ENCODE measurements around the gene CCDC15. TPM values are rescaled to one million over a fixed set of nuclear protein-coding genes. Genes with fewer than 3 reads are reported as not detected.

Gene CCDC15
- total and polyA plus RNA-seq, 7 experiments from 2014 or later, result 1.5 to 4.7 (median 2.5) TPM

DNA sequence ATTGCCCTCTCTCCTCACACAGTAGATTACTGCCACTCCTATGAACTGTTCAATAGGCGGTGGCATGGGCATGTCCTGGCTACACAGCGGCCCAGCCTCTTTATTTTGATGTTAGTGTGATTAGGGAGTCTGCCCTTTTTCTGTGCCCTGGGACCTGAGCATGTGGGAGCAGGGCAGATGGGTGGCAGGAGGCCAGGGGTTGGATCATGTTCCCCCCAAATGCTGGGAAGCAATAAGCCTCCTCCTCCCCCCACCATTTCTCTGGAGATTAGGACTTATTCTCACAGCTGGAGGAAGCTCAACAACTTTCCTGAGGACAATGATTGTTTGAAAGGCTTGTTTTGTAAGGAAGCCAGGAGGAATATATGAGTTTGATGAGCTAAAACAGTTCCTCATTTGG is 34.1 kb upstream of the CCDC15 start:
- H3K27me3 ChIP-seq (ENCODE audit: control insufficient read depth in 2 of 2, insufficient read depth in 2 of 2, low read length in 2 of 2), result no peaks in the 10 kb centered on the region
- no peak overlapping the region for H3K27ac ChIP-seq (ENCODE audit: low read depth, low read length)
- intact Hi-C loops (cut with micrococcal nuclease), result loop anchor here (1.0 to 5.0 kb wide), 6 partner anchors 34 to 247 kb away; partner anchors contain the start of genes CCDC15 (in 2 of the 2), SIAE (in 1 of the 2), SPA17 (in 1 of the 2) and TMEM218 (in 1 of the 2)
- H3K9me3 ChIP-seq (ENCODE audit: control insufficient read depth in 2 of 3, low read length in 3 of 3), result no peaks in the 10 kb centered on the region
- Mint-ChIP-seq H3K9me3 (peaks cover 0 to 3% (median 0%) of the 10 kb centered on the region in 11 donors), H3K27ac (peak overlapping the region in 2 of 9 donors; percentile 32 to 38), H3K4me3 (peak overlapping the region in 6 of 10 donors; percentile 24 to 81 (median 40)), H3K36me3 (peaks cover 0 to 1% (median 0%) of the 10 kb centered on the region in 5 donors), H3K4me1 (peaks cover 8 to 42% (median 38%) of the 10 kb centered on the region in 7 donors), H3K27me3 (peaks cover 0 to 21% (median 0%) of the 10 kb centered on the region in 5 donors)
- H3K4me1 ChIP-seq (ENCODE audit: control insufficient read depth in 2 of 2, insufficient read depth in 2 of 2, low read length in 2 of 2), result peaks cover 0 to 21% of the 10 kb centered on the region in 2 donors
- DNase-seq (no peak), ATAC-seq (no peak)
- H3K4me3 ChIP-seq (ENCODE audit: low read length), result no peak overlapping the region
- no peaks in the 10 kb centered on the region for H3K36me3 ChIP-seq (ENCODE audit: control insufficient read depth in 2 of 3, insufficient read depth in 3 of 3, low read length in 3 of 3)
- CTCF ChIA-PET, result interaction anchor here (0.6 to 2.0 kb wide), 6 partner anchors 17 to 223 kb away, joined by 3 to 6 read pairs (median 4); partner anchors contain the start of gene CCDC15
- POLR2A ChIA-PET, result interaction anchor here (0.6 to 6.2 kb wide), 7 partner anchors 8 to 1546 kb away, joined by 3 to 45 read pairs (median 5); partner anchors contain the start of genes CCDC15, MSANTD2 and TMEM218

DNA sequence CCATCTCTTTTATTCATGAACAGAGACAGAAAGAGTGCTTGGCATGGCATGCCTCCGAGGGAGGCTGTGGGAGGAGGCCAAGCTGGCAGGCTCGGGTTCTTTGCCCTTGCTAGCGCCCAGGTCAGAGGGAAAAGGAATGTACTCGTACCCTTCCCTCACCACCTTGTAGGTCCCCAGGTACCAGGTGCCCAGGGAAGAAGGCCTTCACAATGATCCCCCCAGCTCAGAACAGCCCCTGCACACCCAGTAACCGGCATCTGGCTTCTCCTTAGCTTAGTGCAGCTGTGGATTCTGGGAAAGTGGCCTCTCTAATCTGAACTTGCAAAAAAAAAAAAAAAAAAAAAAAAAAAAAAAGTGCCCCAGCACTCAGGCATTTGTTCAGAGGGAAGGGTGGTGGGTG is 33.6 kb upstream of the CCDC15 start:
- POLR2A ChIA-PET, result interaction anchor here (0.5 to 6.2 kb wide), 8 partner anchors 8 to 297 kb away, joined by 3 to 45 read pairs (median 5); partner anchors contain the start of genes CCDC15, MSANTD2 and TMEM218
- Mint-ChIP-seq H3K36me3 (peaks cover 0 to 1% (median 0%) of the 10 kb centered on the region in 5 donors), H3K9me3 (peaks cover 0 to 2% (median 0%) of the 10 kb centered on the region in 11 donors), H3K4me1 (peaks cover 8 to 46% (median 40%) of the 10 kb centered on the region in 7 donors), H3K27ac (peak overlapping the region in 6 of 9 donors; percentile 32 to 85 (median 68)), H3K4me3 (peak overlapping the region; percentile 65 to 85 (median 80)), H3K27me3 (peaks cover 0 to 17% (median 0%) of the 10 kb centered on the region in 5 donors)
- DNase-seq (no peak), ATAC-seq (no peak)
- Histone ChIP-seq H3K36me3 (ENCODE audit: control insufficient read depth in 2 of 3, insufficient read depth in 3 of 3, low read length in 3 of 3) (no peaks in the 10 kb centered on the region), H3K9me3 (ENCODE audit: control insufficient read depth in 2 of 3, low read length in 3 of 3) (no peaks in the 10 kb centered on the region), H3K4me1 (ENCODE audit: control insufficient read depth in 2 of 2, insufficient read depth in 2 of 2, low read length in 2 of 2) (peaks cover 0 to 21% of the 10 kb centered on the region in 2 donors), H3K27me3 (ENCODE audit: control insufficient read depth in 2 of 2, insufficient read depth in 2 of 2, low read length in 2 of 2) (no peaks in the 10 kb centered on the region), H3K4me3 (ENCODE audit: low read length) (peak overlapping the region; percentile 46), H3K27ac (ENCODE audit: low read depth, low read length) (no peak overlapping the region)
- intact Hi-C loops (cut with micrococcal nuclease), result loop anchor here (1.0 to 5.0 kb wide), 6 partner anchors 34 to 248 kb away; partner anchors contain the start of genes CCDC15 (in 2 of the 2), SIAE (in 1 of the 2), SPA17 (in 1 of the 2) and TMEM218 (in 1 of the 2)
- CTCF ChIA-PET, result interaction anchor here (0.6 to 2.0 kb wide), 6 partner anchors 16 to 222 kb away, joined by 3 to 6 read pairs (median 4); partner anchors contain the start of gene CCDC15

DNA sequence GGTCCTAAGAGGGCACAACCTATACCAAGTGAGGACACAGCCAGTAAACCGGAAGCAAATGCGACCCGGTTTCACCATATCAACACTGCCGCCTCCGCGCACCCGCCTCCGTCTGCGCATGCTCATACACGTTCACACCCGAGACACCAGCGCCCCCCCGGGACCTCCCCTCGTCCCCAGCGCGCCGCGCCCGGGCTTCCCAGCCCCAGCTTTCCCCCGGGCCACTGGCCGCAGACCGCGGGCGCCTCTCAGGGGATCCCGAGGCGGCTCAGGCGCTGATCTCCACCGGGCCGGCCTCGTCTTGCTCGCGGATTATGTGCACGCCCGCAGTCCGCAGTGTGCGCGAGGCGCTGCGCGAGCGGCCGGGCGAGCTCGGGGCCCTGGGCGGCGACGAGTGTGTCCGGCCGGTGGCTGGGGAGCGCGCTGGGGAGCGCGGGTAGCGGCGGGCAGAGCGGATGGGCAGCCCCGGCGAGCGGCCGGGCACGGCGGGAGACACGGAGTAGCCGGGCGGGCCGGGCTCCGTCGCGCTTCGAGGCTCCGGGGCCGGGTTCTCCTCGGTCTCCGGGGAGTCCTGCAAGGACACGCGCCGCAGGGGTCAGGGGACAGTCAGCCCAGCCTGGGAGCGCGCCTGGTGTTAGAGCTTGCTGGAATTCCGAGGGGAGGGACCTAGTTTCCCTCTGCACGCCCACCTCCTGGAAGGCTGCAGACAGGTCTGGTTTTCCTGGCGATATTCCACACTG is 33.0 kb upstream of the CCDC15 start:
- Mint-ChIP-seq H3K36me3 (peaks cover 0 to 1% (median 0%) of the 10 kb centered on the region in 5 donors), H3K9me3 (peaks cover 0 to 2% (median 0%) of the 10 kb centered on the region in 11 donors), H3K27me3 (peaks cover 0 to 12% (median 0%) of the 10 kb centered on the region in 5 donors), H3K4me1 (peaks cover 8 to 46% (median 40%) of the 10 kb centered on the region in 7 donors), H3K4me3 (peak overlapping the region; percentile 65 to 85 (median 80)), H3K27ac (peak overlapping the region in 8 of 9 donors; percentile 32 to 85 (median 62))
- H3K4me1 ChIP-seq (ENCODE audit: control insufficient read depth in 2 of 2, insufficient read depth in 2 of 2, low read length in 2 of 2), result peaks cover 0 to 21% of the 10 kb centered on the region in 2 donors
- ChIA-PET CTCF (interaction anchor here (2.0 kb wide), 1 partner anchor 33 kb away, joined by 6 read pairs; the partner anchor contains the start of gene CCDC15), POLR2A (interaction anchor here (0.5 to 6.2 kb wide), 7 partner anchors 9 to 298 kb away, joined by 3 to 45 read pairs (median 5); partner anchors contain the start of genes CCDC15 and TMEM218)
- H3K27me3 ChIP-seq (ENCODE audit: control insufficient read depth in 2 of 2, insufficient read depth in 2 of 2, low read length in 2 of 2), result no peaks in the 10 kb centered on the region
- H3K4me3 ChIP-seq (ENCODE audit: low read length), result peak overlapping the region; percentile 46
- H3K36me3 ChIP-seq (ENCODE audit: control insufficient read depth in 2 of 3, insufficient read depth in 3 of 3, low read length in 3 of 3), result no peaks in the 10 kb centered on the region
- no peaks in the 10 kb centered on the region for H3K9me3 ChIP-seq (ENCODE audit: control insufficient read depth in 2 of 3, low read length in 3 of 3)
- H3K27ac ChIP-seq (ENCODE audit: low read depth, low read length), result peak overlapping the region; percentile 47
- DNase-seq (peak; percentile 61 to 86 (median 78)), ATAC-seq (peak; percentile 81)
- intact Hi-C loops (cut with micrococcal nuclease), result loop anchor here (1.0 to 5.0 kb wide), 6 partner anchors 33 to 248 kb away; partner anchors contain the start of genes CCDC15 (in 2 of the 2), SIAE (in 1 of the 2), SPA17 (in 1 of the 2) and TMEM218 (in 1 of the 2)

DNA sequence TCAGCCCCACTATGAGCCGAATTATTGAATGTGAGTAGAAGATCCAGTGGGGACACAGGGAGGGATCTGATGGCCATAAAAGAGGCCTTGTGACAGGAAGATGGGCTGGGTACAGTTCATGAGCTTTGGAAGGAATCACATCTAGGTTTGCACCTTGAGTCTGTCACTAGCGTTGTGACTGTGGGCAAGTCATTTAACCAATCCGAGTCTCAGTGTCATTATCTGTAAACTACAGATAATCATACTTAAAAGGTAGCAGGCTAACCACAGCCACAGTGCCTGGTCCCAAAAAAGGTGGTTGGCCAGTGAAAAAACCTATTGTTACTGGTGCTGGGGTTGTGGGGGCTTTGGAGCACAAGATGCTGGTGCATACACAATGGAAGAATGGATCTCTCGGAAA is 31.2 kb upstream of the CCDC15 start:
- Histone ChIP-seq H3K4me3 (ENCODE audit: low read length) (no peak overlapping the region), H3K27ac (ENCODE audit: low read depth, low read length) (no peak overlapping the region), H3K36me3 (ENCODE audit: control insufficient read depth in 2 of 3, insufficient read depth in 3 of 3, low read length in 3 of 3) (no peaks in the 10 kb centered on the region), H3K4me1 (ENCODE audit: control insufficient read depth in 2 of 2, insufficient read depth in 2 of 2, low read length in 2 of 2) (peaks cover 0 to 21% of the 10 kb centered on the region in 2 donors), H3K9me3 (ENCODE audit: control insufficient read depth in 2 of 3, low read length in 3 of 3) (no peaks in the 10 kb centered on the region), H3K27me3 (ENCODE audit: control insufficient read depth in 2 of 2, insufficient read depth in 2 of 2, low read length in 2 of 2) (no peaks in the 10 kb centered on the region)
- ATAC-seq (no peak), DNase-seq (no peak)
- Mint-ChIP-seq H3K36me3 (peaks cover 0 to 1% (median 0%) of the 10 kb centered on the region in 5 donors), H3K27ac (peak overlapping the region in 5 of 9 donors; percentile 2 to 76 (median 41)), H3K4me3 (peak overlapping the region in 8 of 10 donors; percentile 42 to 81 (median 52)), H3K27me3 (peaks cover 0 to 12% (median 0%) of the 10 kb centered on the region in 5 donors), H3K9me3 (peaks cover 0 to 2% (median 0%) of the 10 kb centered on the region in 11 donors), H3K4me1 (peaks cover 8 to 46% (median 40%) of the 10 kb centered on the region in 7 donors)
- POLR2A ChIA-PET, result interaction anchor here (0.9 to 6.2 kb wide), 3 partner anchors 27 to 46 kb away, joined by 6 to 45 read pairs (median 29); partner anchors contain the start of gene CCDC15
- intact Hi-C loops (cut with micrococcal nuclease), result loop anchor here in 1 of 2 donors (5.0 kb wide), 1 partner anchor 46 kb away; no protein-coding TSS in a partner anchor
- CTCF ChIA-PET, result interaction anchor here (0.6 to 1.4 kb wide), 4 partner anchors 36 to 218 kb away, joined by 3 to 5 read pairs (median 4); no protein-coding TSS in a partner anchor

- H3K36me3 ChIP-seq (ENCODE audit: control insufficient read depth in 2 of 3, insufficient read depth in 3 of 3, low read length in 3 of 3), result no peaks in the 10 kb centered on the region
- intact Hi-C loops (cut with micrococcal nuclease), result loop anchor here in 1 of 2 donors (5.0 kb wide), 1 partner anchor 46 kb away; no protein-coding TSS in a partner anchor
- DNase-seq, result peak in 7 of 9 donors; percentile 22 to 40 (median 35)
- Mint-ChIP-seq H3K36me3 (peaks cover 0 to 1% (median 0%) of the 10 kb centered on the region in 5 donors), H3K4me3 (peak overlapping the region in 9 of 10 donors; percentile 42 to 81 (median 53)), H3K9me3 (peaks cover 0 to 2% (median 0%) of the 10 kb centered on the region in 11 donors), H3K27ac (peak overlapping the region in 5 of 9 donors; percentile 2 to 41 (median 19)), H3K27me3 (peaks cover 0 to 12% (median 0%) of the 10 kb centered on the region in 5 donors), H3K4me1 (peaks cover 8 to 45% (median 40%) of the 10 kb centered on the region in 7 donors)
- ChIA-PET CTCF (interaction anchor here (0.6 to 1.4 kb wide), 4 partner anchors 36 to 217 kb away, joined by 3 to 5 read pairs (median 4); no protein-coding TSS in a partner anchor), POLR2A (interaction anchor here (0.7 to 6.2 kb wide), 4 partner anchors 26 to 301 kb away, joined by 3 to 45 read pairs (median 18); partner anchors contain the start of genes CCDC15 and TBRG1)
- H3K4me3 ChIP-seq (ENCODE audit: low read length), result no peak overlapping the region
- H3K9me3 ChIP-seq (ENCODE audit: control insufficient read depth in 2 of 3, low read length in 3 of 3), result no peaks in the 10 kb centered on the region
- no peak overlapping the region for H3K27ac ChIP-seq (ENCODE audit: low read depth, low read length)
- peaks cover 0 to 21% of the 10 kb centered on the region in 2 donors for H3K4me1 ChIP-seq (ENCODE audit: control insufficient read depth in 2 of 2, insufficient read depth in 2 of 2, low read length in 2 of 2)
- ATAC-seq, result peak; percentile 33
- H3K27me3 ChIP-seq (ENCODE audit: control insufficient read depth in 2 of 2, insufficient read depth in 2 of 2, low read length in 2 of 2), result no peaks in the 10 kb centered on the region
Observed at GRCh38 chr11:124923296-124923695, 30.7 kb upstream of the CCDC15 start.

Measured in naive thymus-derived CD4-positive, alpha-beta T cell (primary cell).